GM12878 (cell line): ENCODE measurements around the gene VIPR1. TPM values are rescaled to one million over a fixed set of nuclear protein-coding genes. Genes with fewer than 3 reads are reported as not detected.

Experiments used
- ATAC-seq: fragments of 200-7000 bp; cut with Tn5 transposase; 3 replicates; pipeline ENCODE4 v1.9.1; 2020; ENCODE audit warnings: mild to moderate bottlenecking, moderate library complexity
- BruUV-seq: library from RNA; stranded (reverse); fragments of 400-500 nt; replicated peaks from 2 replicates; lab custom pipeline; 2021; lab: Mats Ljungman, UMichigan
- CTCF ChIA-PET: fragments of 300-600 bp; sonication (Branson Sonifier 250); formaldehyde crosslinking; extraction: SDS; loops from one replicate; lab custom pipeline; 2021; ENCODE audit warnings: inconsistent platforms; lab: Yijun Ruan, JAX
- POLR2A ChIA-PET: fragments of 350-600 bp; formaldehyde crosslinking; extraction: SDS; loops from one replicate; lab custom pipeline; 2021; ENCODE audit warnings: inconsistent platforms; lab: Charles Lee
- RAD21 ChIA-PET: fragments of 300-600 bp; sonication (Branson Sonifier 250); formaldehyde crosslinking; loops from one replicate; lab custom pipeline; 2023; ENCODE audit warnings: antibody characterized with exemption; ENCODE audit not compliant: unreplicated experiment; lab: Charles Lee
- SMC1A ChIA-PET: fragments of 300-600 bp; sonication (Branson Sonifier 250); formaldehyde crosslinking; loops from one replicate; lab custom pipeline; 2023; ENCODE audit not compliant: unreplicated experiment, uncharacterized antibody; lab: Charles Lee
- DNase-seq: peaks from one replicate; pipeline ENCODE4 v3.0.0-alpha.2; 2011; ENCODE audit warnings: low read depth, low spot score
- FAIRE-seq: peaks from 3 replicates; lab custom pipeline; 2011; peaks lifted over from hg19 to GRCh38; lab: Jason Lieb, UNC
- H2AFZ ChIP-seq: 2 replicates; pipeline ENCODE4 v1.6.0; 2011; ENCODE audit warnings: low read depth, low read length, control low read depth; ENCODE audit not compliant: control insufficient read depth
- H3K27ac ChIP-seq: 2 replicates; pipeline ENCODE4 v1.5.1; 2011; ENCODE audit warnings: control low read depth; ENCODE audit not compliant: control insufficient read depth, insufficient read depth
- H3K27me3 ChIP-seq, 2 experiments: replicated peaks in 1 of 2; 2 replicates each; pipeline versions ENCODE4 v1.6.0 to v1.6.1; 2011; ENCODE audit warnings: low read length in 1 of 2; ENCODE audit not compliant: control insufficient read depth in 2 of 2, insufficient read depth in 2 of 2
- H3K36me3 ChIP-seq, 2 experiments: 2 replicates each; pipeline ENCODE4 v1.5.1; 2011; ENCODE audit warnings: low read length in 1 of 2; ENCODE audit not compliant: control insufficient read depth in 2 of 2, insufficient read depth in 2 of 2
- H3K4me1 ChIP-seq: 2 replicates; pipeline ENCODE4 v1.6.1; 2011; ENCODE audit warnings: mild to moderate bottlenecking, low read length, moderate library complexity, mixed read lengths; ENCODE audit not compliant: control insufficient read depth, insufficient read depth
- H3K4me2 ChIP-seq: 2 replicates; pipeline ENCODE4 v1.6.0; 2011; ENCODE audit warnings: control low read depth; ENCODE audit not compliant: control insufficient read depth, insufficient read depth
- H3K4me3 ChIP-seq: fragments of 200-600 bp; sonication (generic); 2 replicates; pipeline ENCODE4 v1.5.1; 2016
- H3K79me2 ChIP-seq: 2 replicates; pipeline ENCODE4 v1.6.0; 2011; ENCODE audit warnings: low read length; ENCODE audit not compliant: control insufficient read depth, insufficient read depth
- H3K9ac ChIP-seq: 2 replicates; pipeline ENCODE4 v1.8.0; 2011; ENCODE audit warnings: low read length, control low read depth, mixed read lengths; ENCODE audit not compliant: control insufficient read depth, insufficient read depth
- H3K9me3 ChIP-seq: replicated peaks from 3 replicates; pipeline ENCODE4 v1.5.1; 2011; ENCODE audit warnings: mild to moderate bottlenecking, low read length; ENCODE audit not compliant: control insufficient read depth, insufficient read depth
- H4K20me1 ChIP-seq: 2 replicates; pipeline ENCODE4 v1.6.0; 2011; ENCODE audit not compliant: control insufficient read depth, insufficient read depth
- HDAC2 ChIP-seq: fragments of 200-600 bp; sonication (generic); IDR thresholded peaks from 2 replicates; pipeline ENCODE4 v1.6.1; 2017
- IKZF1 ChIP-seq: fragments of 450-650 bp; conservative IDR thresholded peaks from 2 replicates; pipeline ENCODE4 v1.6.1; 2017; ENCODE audit warnings: antibody characterized with exemption, mild to moderate bottlenecking
- SMARCA5 ChIP-seq: fragments of 450-650 bp; IDR thresholded peaks from 2 replicates; pipeline ENCODE4 v1.6.1; 2017; ENCODE audit warnings: mild to moderate bottlenecking
- ZNF592 ChIP-seq: fragments of 450-650 bp; IDR thresholded peaks from 2 replicates; pipeline ENCODE4 v1.6.1; 2017; ENCODE audit warnings: mild to moderate bottlenecking, moderate library complexity
- WGBS: methylation state at CpG from one replicate; pipeline ENCODE4 v1.1.6; 2016; ENCODE audit warnings: low lambda C conversion rate; ENCODE audit not compliant: insufficient replicate concordance, insufficient coverage; ENCODE audit errors: missing lambda C conversion rate; 5-methylcytosine and 5-hydroxymethylcytosine counted together
- in situ Hi-C: fragments of 300-500 bp; cut with MboI; formaldehyde crosslinking; loops from 9 replicates; pipeline ENCODE4 v1.14.3; 2018; ENCODE audit warnings: mixed read lengths
- intact Hi-C: fragments of 100-400 bp; cut with micrococcal nuclease; formaldehyde crosslinking; loops from one replicate; pipeline ENCODE4 v1.14.2; 2022; ENCODE audit not compliant: unreplicated experiment
- polyA plus RNA-seq, 11 experiments: library from polyadenylated mRNA; depleted of rRNA in 4 of 11; unstranded in 6 of 11; stranded (reverse) in 5 of 11; fragments of >200 nt; fragmentation: Nextera tagmentation in 4 of 11; fragmentation: Illumina TruSeq in 1 of 11; extraction: Ambion mirVana in 4 of 11; extraction: Trizol in 1 of 11; gene quantifications; 1 replicate in 1 of 11; 2 replicates in 10 of 11; pipeline versions ENCODE4 v1.2.1 to v1.2.3, GENCODE V29; 2011 to 2016; ENCODE audit warnings: inconsistent platforms in 2 of 11, missing spikeins in 2 of 11, low read depth in 1 of 11
- total RNA-seq, 4 experiments: library from RNA; depleted of rRNA in 3 of 4; stranded (reverse); fragments of >200 nt in 3 of 4; fragmentation: Illumina TruSeq in 1 of 4; extraction: Trizol in 1 of 4; gene quantifications; 2 replicates each; pipeline versions ENCODE4 v1.2.1 to v1.2.3, GENCODE V29; 2013 to 2021

Gene VIPR1
- total and polyA plus RNA-seq, 10 of the 15 experiments (the other 5 are each of a cell fraction or from before 2014, with no cell fraction given) = 0.03 to 0.28 (median 0.12) TPM; not detected in 6

DNA sequence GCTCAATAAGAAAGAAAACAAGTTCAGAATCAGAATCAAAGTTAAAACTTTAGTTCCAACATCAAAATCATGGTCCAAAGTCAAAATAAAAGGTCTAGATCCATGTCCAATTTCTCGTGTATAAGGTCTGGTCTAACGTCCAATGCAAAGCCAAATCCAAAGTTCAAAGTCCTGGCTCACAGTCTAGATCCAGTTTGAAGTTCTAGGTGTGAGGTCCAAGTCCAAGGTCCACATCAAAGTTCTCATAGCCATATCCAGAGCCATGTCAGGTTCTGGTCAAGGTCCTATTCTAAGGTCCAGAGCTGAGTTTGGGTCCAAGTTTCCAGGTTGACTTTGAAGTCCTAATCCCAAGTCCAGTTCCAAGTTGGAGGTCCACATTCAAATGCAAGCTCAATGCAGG, 40.7 kb upstream of the VIPR1 start:
- ATAC-seq = no peak
- no TSS peak for BruUV-seq
- Histone ChIP-seq H3K27me3 (no peaks in the 10 kb centered on the region), H3K4me3 (no peak overlapping the region), H2AFZ (no peak overlapping the region), H3K36me3 (no peaks in the 10 kb centered on the region), H3K79me2 (no peaks in the 10 kb centered on the region), H3K9ac (no peak overlapping the region)
- in situ Hi-C loops = no loop called here
- CTCF ChIA-PET = no interaction called here
- WGBS = 24% methylated on average over 2 of the region's 2 CpGs
- TF ChIP-seq HDAC2 (no peak), SMARCA5 (no peak), IKZF1 (no peak), ZNF592 (no peak)
- TF ChIP-seq, all 136 proteins: peak for 0
- Histone ChIP-seq H3K9me3 (no peaks in the 10 kb centered on the region), H3K4me1 (no peaks in the 10 kb centered on the region), H4K20me1 (no peaks in the 10 kb centered on the region), H3K27ac (no peak overlapping the region), H3K4me2 (no peak overlapping the region)
- ChIA-PET POLR2A (no interaction called here), RAD21 (interaction anchor here (1.2 kb wide), 1 partner anchor 22 kb away, joined by 3 read pairs; no protein-coding TSS in a partner anchor), SMC1A (no interaction called here)
- DNase-seq (no peak), FAIRE-seq (no peak)
- intact Hi-C loops = no loop called here
